Epidermal melanocyte (primary cell): ENCODE results near the gene SLC16A12.
"Not testable (repeated sequence)": the region's sequence is repeated elsewhere in the genome, so short reads cannot be mapped to it uniquely, and the experiment has no call there.

Source experiments
- DNase-seq: peaks from one replicate; pipeline ENCODE4 v3.0.0; 2011; ENCODE audit warnings: low spot score; ENCODE audit not compliant: insufficient read length

Gene SLC16A12

GRCh38 chr10:89471110-89471809 is 64.1 kb downstream of the SLC16A12 start:
- no peak for DNase-seq

- no peak for DNase-seq
Observed at GRCh38 chr10:89470628-89471027, 64.8 kb downstream of the SLC16A12 start.

GRCh38 chr10:89469517-89469916 is 65.9 kb downstream of the SLC16A12 start:
- no peak for DNase-seq

- no peak for DNase-seq
Observed at GRCh38 chr10:89468191-89468965, 67.0 kb downstream of the SLC16A12 start.

- no peak for DNase-seq
Observed at GRCh38 chr10:89466599-89467035, 68.8 kb downstream of the SLC16A12 start.

GRCh38 chr10:89465196-89465595 is 70.2 kb downstream of the SLC16A12 start:
- no peak for DNase-seq

GRCh38 chr10:89463846-89464537 is 71.4 kb downstream of the SLC16A12 start:
- no peak for DNase-seq

- DNase-seq, result no peak
Observed at GRCh38 chr10:89458784-89459183, 76.6 kb downstream of the SLC16A12 start.

- DNase-seq, result no peak
Observed at GRCh38 chr10:89458291-89458690, 77.1 kb downstream of the SLC16A12 start.

GRCh38 chr10:89454561-89455347 is 80.6 kb downstream of the SLC16A12 start:
- no peak for DNase-seq

- DNase-seq, result no peak
Observed at GRCh38 chr10:89452193-89452592, 83.2 kb downstream of the SLC16A12 start.

GRCh38 chr10:89450901-89451300 is 84.5 kb downstream of the SLC16A12 start:
- no peak for DNase-seq

GRCh38 chr10:89444819-89445218 is 90.6 kb downstream of the SLC16A12 start:
- DNase-seq, result not testable (repeated sequence)

- DNase-seq, result no peak
Observed at GRCh38 chr10:89442289-89442688, 93.1 kb downstream of the SLC16A12 start.

GRCh38 chr10:89440226-89441009 is 95.0 kb downstream of the SLC16A12 start:
- no peak for DNase-seq

- no peak for DNase-seq
Observed at GRCh38 chr10:89438525-89438924, 96.9 kb downstream of the SLC16A12 start.

GRCh38 chr10:89431977-89432376 is 103.4 kb downstream of the SLC16A12 start:
- DNase-seq, result no peak

GRCh38 chr10:89428877-89429276 is 106.5 kb downstream of the SLC16A12 start:
- DNase-seq, result no peak

GRCh38 chr10:89427629-89428028 is 107.8 kb downstream of the SLC16A12 start:
- no peak for DNase-seq

GRCh38 chr10:89426230-89426868 is 109.0 kb downstream of the SLC16A12 start:
- peak; percentile 47 for DNase-seq
